HepG2 (cell line): ENCODE results near the gene CCDC82. TPM values are rescaled to one million over a fixed set of nuclear protein-coding genes. Genes with fewer than 3 reads are reported as not detected.

ENCODE experiments used
- ATAC-seq: fragments of 200-7000 bp; cut with Tn5 transposase; 3 replicates; pipeline ENCODE4 v1.9.1; 2020; ENCODE audit warnings: mild to moderate bottlenecking, moderate library complexity
- BruUV-seq: library from RNA; stranded (reverse); fragments of 400-500 nt; replicated peaks from 2 replicates; lab custom pipeline; 2021; lab: Mats Ljungman, UMichigan
- CTCF ChIA-PET: fragments of 300-600 bp; formaldehyde crosslinking; extraction: SDS; loops from one replicate; lab custom pipeline; 2021; ENCODE audit warnings: low total read pairs, inconsistent platforms, low intra/inter-chr PET ratio; lab: Yijun Ruan, JAX
- POLR2A ChIA-PET: fragments of 350-600 bp; sonication (Branson Sonifier 250); formaldehyde crosslinking; loops from one replicate; lab custom pipeline; 2020; ENCODE audit warnings: antibody characterized with exemption, inconsistent platforms; lab: Yijun Ruan, JAX
- DNase-seq: peaks from one replicate; pipeline ENCODE4 v3.0.0-alpha.2; 2015; ENCODE audit warnings: low spot score
- FAIRE-seq: peaks from 3 replicates; lab custom pipeline; 2011; peaks lifted over from hg19 to GRCh38; lab: Jason Lieb, UNC
- H2AFZ ChIP-seq: one replicate; pipeline ENCODE4 v1.6.1; 2011; ENCODE audit warnings: low read length, inconsistent platforms
- H3K27ac ChIP-seq: fragments of 300-600 bp; 3 replicates; pipeline ENCODE4 v1.8.0; 2011; ENCODE audit warnings: mixed run types, mild to moderate bottlenecking, mixed read lengths, low read length, inconsistent platforms; ENCODE audit not compliant: insufficient read depth; ENCODE audit errors: extremely low read length
- H3K27me3 ChIP-seq, 2 experiments: fragments of 200-600 bp in 1 of 2; 2 replicates in 1 of 2; 3 replicates in 1 of 2; pipeline versions ENCODE4 v1.6.0 to v1.8.0; 2011; ENCODE audit warnings: low read length in 2 of 2, mild to moderate bottlenecking in 2 of 2, moderate library complexity in 2 of 2, inconsistent platforms in 1 of 2; ENCODE audit not compliant: insufficient read depth in 2 of 2, control insufficient read depth in 1 of 2
- H3K36me3 ChIP-seq, 2 experiments: fragments of 200-600 bp in 1 of 2; replicated peaks in 1 of 2; 2 replicates in 1 of 2; 3 replicates in 1 of 2; pipeline versions ENCODE4 v1.5.1 to v1.8.0; 2011; ENCODE audit warnings: low read length in 2 of 2, inconsistent platforms in 1 of 2; ENCODE audit not compliant: insufficient read depth in 2 of 2, control insufficient read depth in 1 of 2
- H3K4me1 ChIP-seq: 2 replicates; pipeline ENCODE4 v1.5.1; 2012; ENCODE audit warnings: low read length, inconsistent platforms; ENCODE audit not compliant: insufficient read depth
- H3K4me2 ChIP-seq: 2 replicates; pipeline ENCODE4 v1.6.0; 2011; ENCODE audit warnings: low read depth, low read length, inconsistent platforms
- H3K4me3 ChIP-seq, 3 experiments: fragments of 200-600 bp in 1 of 3; sonication (generic), shearing (Covaris generic) in 1 of 3; replicated peaks in 1 of 3; 2 replicates each; pipeline ENCODE4 v1.5.1; 2011 to 2016; ENCODE audit warnings: low read length in 3 of 3, inconsistent platforms in 2 of 3, low read depth in 2 of 3, mild to moderate bottlenecking in 2 of 3, control low read depth in 1 of 3, mixed read lengths in 1 of 3; ENCODE audit not compliant: insufficient read depth in 1 of 3
- H3K79me2 ChIP-seq: one replicate; pipeline ENCODE4 v1.6.1; 2011; ENCODE audit warnings: low read length, inconsistent platforms; ENCODE audit not compliant: insufficient read depth
- H3K9ac ChIP-seq: 2 replicates; pipeline ENCODE4 v1.6.0; 2011; ENCODE audit warnings: mild to moderate bottlenecking, low read depth, low read length, inconsistent platforms; ENCODE audit not compliant: insufficient read depth
- H3K9me3 ChIP-seq: 2 replicates; pipeline ENCODE4 v1.5.1; 2012; ENCODE audit warnings: mild to moderate bottlenecking, low read length
- H4K20me1 ChIP-seq: 2 replicates; pipeline ENCODE4 v1.6.0; 2011; ENCODE audit warnings: inconsistent platforms, mild to moderate bottlenecking, low read length, moderate library complexity; ENCODE audit not compliant: insufficient read depth
- CBFB ChIP-seq: sonication (generic); formaldehyde crosslinking; IDR thresholded peaks from 2 replicates; pipeline ENCODE4 v1.4.0; 2020; ENCODE audit warnings: missing genetic modification reagents
- FOXK1 ChIP-seq: sonication (generic); formaldehyde crosslinking; IDR thresholded peaks from 2 replicates; pipeline ENCODE4 v1.4.0; 2020; ENCODE audit warnings: low read depth, missing genetic modification reagents, borderline replicate concordance
- HNF1B ChIP-seq: sonication (generic); formaldehyde crosslinking; IDR thresholded peaks from 2 replicates; pipeline ENCODE4 v1.5.1; 2020; ENCODE audit warnings: mild to moderate bottlenecking, moderate library complexity, missing genetic modification reagents
- MEIS2 ChIP-seq: sonication (generic); formaldehyde crosslinking; IDR thresholded peaks from 2 replicates; pipeline ENCODE4 v1.9.0; 2021; ENCODE audit warnings: mild to moderate bottlenecking, missing genetic modification reagents
- MIER2 ChIP-seq: IDR thresholded peaks from 2 replicates; pipeline ENCODE4 v1.6.1; 2016; ENCODE audit warnings: missing biosample characterization, missing genetic modification reagents
- ZNF431 ChIP-seq: sonication (generic); formaldehyde crosslinking; IDR thresholded peaks from 2 replicates; pipeline ENCODE4 v1.9.0; 2022; ENCODE audit warnings: missing genetic modification reagents, low read depth, mild to moderate bottlenecking, borderline replicate concordance
- ZNF512 ChIP-seq: sonication (generic); formaldehyde crosslinking; IDR thresholded peaks from 2 replicates; pipeline ENCODE4 v1.4.0; 2020; ENCODE audit warnings: mild to moderate bottlenecking, missing genetic modification reagents
- ZNF574 ChIP-seq: sonication (generic); formaldehyde crosslinking; IDR thresholded peaks from 2 replicates; pipeline ENCODE4 v1.4.0; 2020; ENCODE audit warnings: missing genetic modification reagents
- ZNF644 ChIP-seq: IDR thresholded peaks from 2 replicates; pipeline ENCODE4 v1.6.1; 2016; ENCODE audit warnings: low read depth
- WGBS: methylation state at CpG from one replicate; pipeline ENCODE4 v1.1.6; 2017; ENCODE audit warnings: low lambda C conversion rate; 5-methylcytosine and 5-hydroxymethylcytosine counted together
- in situ Hi-C: cut with HindIII; loops from 2 replicates; pipeline ENCODE4 v1.10.0; 2017; ENCODE audit warnings: low pct_unique_long_range_greater_than_20kb; ENCODE audit not compliant: extremely low pct_ligation_motif_present
- intact Hi-C: fragments of 100-400 bp; cut with micrococcal nuclease; formaldehyde crosslinking; loops from one replicate; pipeline ENCODE4 v1.10.0; 2022; ENCODE audit not compliant: unreplicated experiment
- polyA plus RNA-seq, 8 experiments: library from polyadenylated mRNA; depleted of rRNA in 3 of 8; stranded (reverse) in 7 of 8; unstranded in 1 of 8; fragments of >200 nt; fragmentation: Illumina TruSeq in 4 of 8; extraction: Trizol in 4 of 8; gene quantifications; 2 replicates each; pipeline versions ENCODE4 v1.2.1 to v1.2.3, GENCODE V29; 2011 to 2016; ENCODE audit warnings: low read depth in 4 of 8, missing spikeins in 1 of 8, mixed read lengths in 1 of 8; ENCODE audit not compliant: insufficient read depth in 1 of 8
- total RNA-seq, 5 experiments: library from RNA; depleted of rRNA; stranded (reverse); fragments of >200 nt; fragmentation: Illumina TruSeq; extraction: Trizol; gene quantifications; 2 replicates each; pipeline ENCODE4 v1.2.3, GENCODE V29; 2016; ENCODE audit warnings: low read depth in 1 of 5

Gene CCDC82
- total and polyA plus RNA-seq, 2 of the 13 experiments (the other 11 are each of a cell fraction or from before 2014, with no cell fraction given), result 19.7 to 25.7 TPM

GRCh38 chr11:96333191-96333719 lies 56.5 kb downstream of the CCDC82 start:
- H3K4me3 ChIP-seq, result peak overlapping the region in 1 of 3 experiments; percentile 17; a peak in 3 of 6 replicates
- ATAC-seq (no peak), FAIRE-seq (no peak)
- in situ Hi-C loops, result no loop called here
- H3K9me3 ChIP-seq, result no peaks in the 10 kb centered on the region
- WGBS, result 96% methylated on average over 4 of the region's 4 CpGs
- peak overlapping the region; percentile 77 for H3K4me2 ChIP-seq
- POLR2A ChIA-PET, result interaction anchor here (1.0 to 4.0 kb wide), 7 partner anchors 9 to 317 kb away, joined by 3 to 54 read pairs (median 5); partner anchors contain the start of genes CCDC82, JRKL and MAML2
- H3K27me3 ChIP-seq, result no peaks in the 10 kb centered on the region
- H3K4me1 ChIP-seq, result peaks cover 93% of the 10 kb centered on the region
- H3K79me2 ChIP-seq, result peaks cover 93% of the 10 kb centered on the region
- peaks cover 1 to 14% of the 10 kb centered on the region in 2 experiments; a peak in 4 of 5 replicates for H3K36me3 ChIP-seq
- no peak overlapping the region for H2AFZ ChIP-seq
- peaks cover 4% of the 10 kb centered on the region; the same call in 1 of the 2 replicates for H4K20me1 ChIP-seq
- peak overlapping the region; percentile 60; the same call in 1 of the 2 replicates for H3K9ac ChIP-seq
- TF ChIP-seq ZNF431 (CRISPR knock-in tag) (no peak), MIER2 (CRISPR knock-in tag) (no peak), FOXK1 (CRISPR knock-in tag) (no peak), CBFB (CRISPR knock-in tag) (no peak), ZNF644 (CRISPR knock-in tag) (no peak), HNF1B (CRISPR knock-in tag) (no peak), ZNF512 (CRISPR knock-in tag) (no peak), MEIS2 (CRISPR knock-in tag) (no peak), ZNF574 (CRISPR knock-in tag) (no peak)
- TF ChIP-seq, all 625 proteins: peak for 0
- CTCF ChIA-PET, result interaction anchor here (0.8 kb wide), 1 partner anchor 9 kb away, joined by 3 read pairs; no protein-coding TSS in a partner anchor
- H3K27ac ChIP-seq, result peak overlapping the region; percentile 86
- DNase-seq, result no peak
- intact Hi-C loops, result no loop called here
- BruUV-seq, result no TSS peak
